PC-3 (cell line): Measurements from ENCODE around the gene ROBO2. TPM values are rescaled to one million over a fixed set of nuclear protein-coding genes. Genes with fewer than 3 reads are reported as not detected.

Source experiments
- ATAC-seq: fragments of 200-7000 bp; cut with Tn5 transposase; 2 replicates; pipeline ENCODE4 v1.9.1; 2020; ENCODE audit warnings: mild to moderate bottlenecking, moderate library complexity
- BruUV-seq: library from RNA; stranded (reverse); fragments of 400-500 nt; replicated peaks from 2 replicates; lab custom pipeline; 2021; lab: Mats Ljungman, UMichigan
- CTCF ChIA-PET: fragments of 300-600 bp; sonication (Branson Sonifier 250); formaldehyde crosslinking; loops from one replicate; lab custom pipeline; 2022; ENCODE audit warnings: antibody characterized with exemption; lab: Charles Lee
- POLR2A ChIA-PET: fragments of 300-600 bp; sonication (Branson Sonifier 250); formaldehyde crosslinking; loops from one replicate; lab custom pipeline; 2022; ENCODE audit warnings: antibody characterized with exemption; ENCODE audit not compliant: unreplicated experiment; lab: Charles Lee
- DNase-seq: peaks from one replicate; pipeline ENCODE4 v3.0.0-alpha.2; 2015
- H2AFZ ChIP-seq: fragments of 300-600 bp; sonication (generic); 2 replicates; pipeline ENCODE4 v1.6.0; 2016; ENCODE audit warnings: antibody characterized with exemption, low read length
- H3F3A ChIP-seq: fragments of 300-600 bp; sonication (generic); one replicate; pipeline ENCODE4 v1.6.0; 2017; ENCODE audit warnings: antibody characterized with exemption, low read length, control low read depth, mild to moderate bottlenecking; ENCODE audit not compliant: unreplicated experiment
- H3K27ac ChIP-seq: fragments of 300-600 bp; sonication (generic); 2 replicates; pipeline ENCODE4 v1.5.1; 2016; ENCODE audit warnings: mild to moderate bottlenecking, low read length
- H3K27me3 ChIP-seq: fragments of 300-600 bp; sonication (generic); 2 replicates; pipeline ENCODE4 v1.6.1; 2016; ENCODE audit warnings: low read length, mixed read lengths
- H3K36me3 ChIP-seq: fragments of 300-600 bp; sonication (generic); 2 replicates; pipeline ENCODE4 v1.6.1; 2016; ENCODE audit warnings: low read depth, mixed run types, low read length, mixed read lengths
- H3K4me1 ChIP-seq: fragments of 300-600 bp; sonication (generic); 2 replicates; pipeline ENCODE4 v1.5.1; 2016; ENCODE audit warnings: low read length; ENCODE audit not compliant: insufficient read depth
- H3K4me2 ChIP-seq: fragments of 300-600 bp; sonication (generic); 2 replicates; pipeline ENCODE4 v1.6.0; 2016; ENCODE audit warnings: low read length
- H3K4me3 ChIP-seq: fragments of 300-600 bp; sonication (generic); 2 replicates; pipeline ENCODE4 v1.5.1; 2016; ENCODE audit warnings: mild to moderate bottlenecking, low read length, mixed read lengths
- H3K79me2 ChIP-seq: fragments of 300-600 bp; sonication (generic); 2 replicates; pipeline ENCODE4 v1.6.1; 2017; ENCODE audit warnings: low read length, mixed read lengths
- H3K9ac ChIP-seq: fragments of 300-600 bp; sonication (generic); 2 replicates; pipeline ENCODE4 v1.6.0; 2016; ENCODE audit warnings: mild to moderate bottlenecking, low read length
- H3K9me2 ChIP-seq: fragments of 300-600 bp; sonication (generic); replicated peaks from 2 replicates; pipeline ENCODE4 v1.6.1; 2016; ENCODE audit warnings: mixed run types, low read length, mixed read lengths
- H3K9me3 ChIP-seq: fragments of 300-600 bp; sonication (generic); 2 replicates; pipeline ENCODE4 v1.6.1; 2016; ENCODE audit warnings: low read length, mixed read lengths
- H4K20me1 ChIP-seq: fragments of 300-600 bp; sonication (generic); 2 replicates; pipeline ENCODE4 v1.6.1; 2016; ENCODE audit warnings: low read length, mixed read lengths
- EZH2 ChIP-seq: fragments of 300-600 bp; sonication (generic); IDR thresholded peaks from one replicate; pipeline ENCODE4 v1.6.1; 2017; ENCODE audit warnings: antibody characterized with exemption, mild to moderate bottlenecking, low read length; ENCODE audit not compliant: unreplicated experiment
- EZH2phosphoT487 ChIP-seq: fragments of 300-600 bp; sonication (generic); IDR thresholded peaks from 2 replicates; pipeline ENCODE4 v1.6.1; 2018; ENCODE audit warnings: mild to moderate bottlenecking, antibody characterized with exemption, low read length, borderline replicate concordance
- intact Hi-C: fragments of 100-400 bp; cut with micrococcal nuclease; formaldehyde crosslinking; loops from 2 replicates; pipeline ENCODE4 v1.9.0; 2023
- total RNA-seq: library from RNA; depleted of rRNA; stranded (reverse); fragments of >200 nt; gene quantifications from 2 replicates; pipeline ENCODE4 v1.2.3, GENCODE V29; 2014
- TF ChIP-seq, protein P1 (sequence below): fragments of 300-600 bp; sonication (generic); conservative IDR thresholded peaks from 2 replicates; pipeline ENCODE4 v1.5.1; 2017; ENCODE audit warnings: antibody characterized with exemption, low read depth, mild to moderate bottlenecking, low read length

Gene ROBO2
- total RNA-seq, 1 experiment from 2014 or later, result not detected

DNA sequence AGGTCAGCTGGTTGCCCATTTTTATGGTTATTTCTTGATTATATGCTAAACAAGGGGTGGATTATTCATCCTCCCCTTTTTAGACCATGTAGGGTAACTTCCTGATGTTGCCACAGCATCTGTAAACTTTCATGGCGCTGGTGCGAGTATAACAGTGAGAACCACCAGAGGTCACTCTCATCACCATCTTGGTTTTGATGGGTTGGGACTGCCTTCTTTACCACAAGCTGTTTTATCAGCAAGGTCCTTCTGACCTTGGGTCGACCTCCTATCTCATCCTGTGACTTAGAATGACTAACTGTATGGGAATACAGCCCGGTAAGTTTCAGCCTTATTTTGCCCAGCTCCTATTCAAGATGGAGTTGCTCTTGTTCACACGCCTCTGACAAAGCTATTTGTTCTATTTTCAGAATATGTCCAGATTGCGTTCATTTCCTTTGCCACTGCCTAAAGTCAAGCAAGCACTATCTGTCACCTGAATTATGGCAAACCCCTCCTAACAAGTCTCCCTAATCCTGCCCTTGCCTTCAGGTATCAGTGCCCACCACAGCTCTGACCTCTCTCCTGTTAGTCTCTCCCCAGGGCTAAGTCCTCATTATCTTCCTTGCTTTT lies 308.5 kb downstream of the ROBO2 start:
- TF ChIP-seq, protein P1, sequence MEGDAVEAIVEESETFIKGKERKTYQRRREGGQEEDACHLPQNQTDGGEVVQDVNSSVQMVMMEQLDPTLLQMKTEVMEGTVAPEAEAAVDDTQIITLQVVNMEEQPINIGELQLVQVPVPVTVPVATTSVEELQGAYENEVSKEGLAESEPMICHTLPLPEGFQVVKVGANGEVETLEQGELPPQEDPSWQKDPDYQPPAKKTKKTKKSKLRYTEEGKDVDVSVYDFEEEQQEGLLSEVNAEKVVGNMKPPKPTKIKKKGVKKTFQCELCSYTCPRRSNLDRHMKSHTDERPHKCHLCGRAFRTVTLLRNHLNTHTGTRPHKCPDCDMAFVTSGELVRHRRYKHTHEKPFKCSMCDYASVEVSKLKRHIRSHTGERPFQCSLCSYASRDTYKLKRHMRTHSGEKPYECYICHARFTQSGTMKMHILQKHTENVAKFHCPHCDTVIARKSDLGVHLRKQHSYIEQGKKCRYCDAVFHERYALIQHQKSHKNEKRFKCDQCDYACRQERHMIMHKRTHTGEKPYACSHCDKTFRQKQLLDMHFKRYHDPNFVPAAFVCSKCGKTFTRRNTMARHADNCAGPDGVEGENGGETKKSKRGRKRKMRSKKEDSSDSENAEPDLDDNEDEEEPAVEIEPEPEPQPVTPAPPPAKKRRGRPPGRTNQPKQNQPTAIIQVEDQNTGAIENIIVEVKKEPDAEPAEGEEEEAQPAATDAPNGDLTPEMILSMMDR, result peak; percentile 70
- TF ChIP-seq EZH2phosphoT487, result no peak
- Histone ChIP-seq H3K9me3 (no peaks in the 10 kb centered on the region), H3K27me3 (no peaks in the 10 kb centered on the region), H2AFZ (0 out of 2 replicates have a peak overlapping the region, but pooled peaks have one; percentile 19), H3K36me3 (no peaks in the 10 kb centered on the region), H4K20me1 (no peaks in the 10 kb centered on the region), H3K79me2 (no peaks in the 10 kb centered on the region), H3K4me1 (no peaks in the 10 kb centered on the region), H3K4me3 (no peak overlapping the region), H3K9ac (no peak overlapping the region), H3K27ac (no peak overlapping the region), H3K9me2 (no peaks in the 10 kb centered on the region), H3K4me2 (no peak overlapping the region), H3F3A (no peaks in the 10 kb centered on the region)
- intact Hi-C loops, result loop anchor here (1.0 to 10.0 kb wide), 3 partner anchors 476 to 1297 kb away; no protein-coding TSS in a partner anchor
- CTCF ChIA-PET, result interaction anchor here (0.8 kb wide), 1 partner anchor 857 kb away, joined by 3 read pairs; no protein-coding TSS in a partner anchor
- DNase-seq (peak; percentile 63), ATAC-seq (peak; percentile 81)
- no TSS peak for BruUV-seq
- POLR2A ChIA-PET, result no interaction called here

GRCh38 chr3:77354958-77355357 lies 315.1 kb downstream of the ROBO2 start:
- ATAC-seq, result no peak
- Histone ChIP-seq H3F3A (no peaks in the 10 kb centered on the region), H3K36me3 (no peaks in the 10 kb centered on the region), H3K9ac (no peak overlapping the region), H3K4me2 (no peak overlapping the region), H3K9me3 (no peaks in the 10 kb centered on the region), H3K4me1 (no peaks in the 10 kb centered on the region), H3K27me3 (no peaks in the 10 kb centered on the region), H3K4me3 (no peak overlapping the region), H3K27ac (no peak overlapping the region), H4K20me1 (no peaks in the 10 kb centered on the region), H3K79me2 (no peaks in the 10 kb centered on the region), H2AFZ (no peak overlapping the region), H3K9me2 (no peaks in the 10 kb centered on the region)
- no peak for DNase-seq
- no TSS peak for BruUV-seq
- intact Hi-C loops, result loop anchor here (5.0 kb wide), 1 partner anchor 547 kb away; no protein-coding TSS in a partner anchor
- TF ChIP-seq EZH2 (no peak), EZH2phosphoT487 (no peak)
- TF ChIP-seq, protein P1, result no peak
- CTCF ChIA-PET, result no interaction called here
- POLR2A ChIA-PET, result no interaction called here

DNA sequence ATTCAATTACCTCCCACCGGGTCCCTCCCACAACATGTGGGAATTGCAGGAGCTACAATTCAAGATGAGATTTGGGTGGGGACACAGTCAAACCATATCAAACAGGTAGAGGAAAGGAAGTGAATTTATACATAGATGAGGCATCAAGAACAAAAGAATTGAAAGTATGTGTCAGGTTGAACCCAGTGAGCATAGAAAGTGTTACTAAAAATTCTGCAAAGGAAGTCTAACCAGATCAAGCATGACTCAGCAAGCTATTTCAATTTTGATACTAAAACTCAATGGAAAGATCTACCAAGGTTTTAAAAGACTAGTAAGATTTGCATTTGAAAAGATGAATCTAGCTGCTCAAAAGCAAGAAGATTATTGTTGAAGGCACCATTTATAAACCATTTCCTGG lies 323.0 kb downstream of the ROBO2 start:
- DNase-seq (no peak), ATAC-seq (no peak)
- H2AFZ ChIP-seq, result no peak overlapping the region
- H4K20me1 ChIP-seq, result no peaks in the 10 kb centered on the region
- no peak overlapping the region for H3K4me2 ChIP-seq
- intact Hi-C loops, result no loop called here
- H3K9ac ChIP-seq, result no peak overlapping the region
- H3K4me3 ChIP-seq, result no peak overlapping the region
- CTCF ChIA-PET, result no interaction called here
- 0 out of 2 replicates have a peak, but pooled peaks cover 6% of the 10 kb centered on the region for H3K27me3 ChIP-seq
- H3K9me3 ChIP-seq, result no peaks in the 10 kb centered on the region
- no peaks in the 10 kb centered on the region for H3K9me2 ChIP-seq
- no peak overlapping the region for H3K27ac ChIP-seq
- BruUV-seq, result no TSS peak
- H3K79me2 ChIP-seq, result no peaks in the 10 kb centered on the region
- POLR2A ChIA-PET, result no interaction called here
- no peaks in the 10 kb centered on the region for H3K36me3 ChIP-seq
- no peaks in the 10 kb centered on the region for H3K4me1 ChIP-seq
- no peaks in the 10 kb centered on the region for H3F3A ChIP-seq
- TF ChIP-seq EZH2phosphoT487 (no peak), EZH2 (no peak)
- TF ChIP-seq, protein P1, result no peak
